ENCODE measurements around the gene RAB11FIP2. TPM values are rescaled to one million over a fixed set of nuclear protein-coding genes. Genes with fewer than 3 reads are reported as not detected.

RAB11FIP2 gene
- total and polyA plus RNA-seq, 8 donors = 1.4 to 13.1 (median 6.9) TPM

DNA sequence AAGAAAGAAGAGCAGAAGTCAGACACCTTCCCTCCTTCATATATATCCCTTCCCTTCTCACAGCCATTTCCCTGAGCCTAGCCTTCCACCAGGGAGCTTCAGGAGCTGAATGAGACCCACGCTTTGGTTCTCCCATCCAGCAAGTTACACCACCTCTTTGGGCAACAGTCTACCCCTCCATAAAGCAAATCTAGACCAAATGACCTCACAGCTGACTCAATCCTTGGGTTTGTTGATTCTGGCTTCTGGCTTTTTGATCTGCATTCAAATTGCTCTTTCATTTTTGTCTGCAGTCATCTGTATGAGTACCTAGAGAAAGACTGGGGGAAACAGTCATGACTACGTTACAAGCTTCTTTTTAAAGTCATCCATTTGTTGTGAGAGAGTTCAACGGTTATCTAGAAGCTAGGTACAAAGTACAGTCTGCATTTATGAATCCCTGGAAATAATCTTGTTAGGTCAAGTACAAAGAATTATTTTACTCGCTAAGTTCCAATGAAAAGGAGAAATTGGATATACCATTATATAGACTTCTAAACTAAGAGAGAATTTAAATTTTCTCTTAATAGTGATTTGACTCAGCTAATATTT is 86.3 kb downstream of the RAB11FIP2 start:
- ATAC-seq (no peak), FAIRE-seq (no peak), DNase-seq (no peak)
- Histone ChIP-seq H3K36me3 (no peaks in the 10 kb centered on the region), H3K27me3 (peaks cover 0 to 4% (median 0%) of the 10 kb centered on the region in 4 donors), H3K27ac (no peak overlapping the region), H3K4me1 (no peaks in the 10 kb centered on the region), H3K9me3 (no peaks in the 10 kb centered on the region), H3K4me3 (no peak overlapping the region)
- TF ChIP-seq, protein P1, sequence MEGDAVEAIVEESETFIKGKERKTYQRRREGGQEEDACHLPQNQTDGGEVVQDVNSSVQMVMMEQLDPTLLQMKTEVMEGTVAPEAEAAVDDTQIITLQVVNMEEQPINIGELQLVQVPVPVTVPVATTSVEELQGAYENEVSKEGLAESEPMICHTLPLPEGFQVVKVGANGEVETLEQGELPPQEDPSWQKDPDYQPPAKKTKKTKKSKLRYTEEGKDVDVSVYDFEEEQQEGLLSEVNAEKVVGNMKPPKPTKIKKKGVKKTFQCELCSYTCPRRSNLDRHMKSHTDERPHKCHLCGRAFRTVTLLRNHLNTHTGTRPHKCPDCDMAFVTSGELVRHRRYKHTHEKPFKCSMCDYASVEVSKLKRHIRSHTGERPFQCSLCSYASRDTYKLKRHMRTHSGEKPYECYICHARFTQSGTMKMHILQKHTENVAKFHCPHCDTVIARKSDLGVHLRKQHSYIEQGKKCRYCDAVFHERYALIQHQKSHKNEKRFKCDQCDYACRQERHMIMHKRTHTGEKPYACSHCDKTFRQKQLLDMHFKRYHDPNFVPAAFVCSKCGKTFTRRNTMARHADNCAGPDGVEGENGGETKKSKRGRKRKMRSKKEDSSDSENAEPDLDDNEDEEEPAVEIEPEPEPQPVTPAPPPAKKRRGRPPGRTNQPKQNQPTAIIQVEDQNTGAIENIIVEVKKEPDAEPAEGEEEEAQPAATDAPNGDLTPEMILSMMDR (IDR thresholded peaks at IDR 0.05) = no peak
- WGBS, 2 donors = 46 to 50% methylated on average over 4 of the region's 4 CpGs
- intact Hi-C loops (cut with DNase I) = no loop called here

DNA sequence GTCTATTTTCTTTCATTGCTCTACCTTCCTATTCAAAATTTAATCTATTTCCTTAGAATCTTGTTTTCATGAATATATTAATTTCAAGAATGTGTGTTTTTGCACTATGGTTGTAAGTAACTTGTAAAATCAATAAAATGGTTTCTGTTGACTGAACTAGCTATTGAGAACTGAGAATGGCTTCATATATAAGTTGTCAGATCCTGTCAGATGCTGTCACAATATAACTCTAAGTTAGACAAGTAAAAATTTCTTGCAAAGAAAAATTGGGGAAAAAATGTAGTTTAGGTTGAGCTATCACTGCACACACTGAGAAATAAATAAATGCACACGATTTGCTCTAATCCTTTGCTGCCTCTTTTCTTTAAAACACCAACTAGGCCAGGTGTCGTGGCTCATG is 89.8 kb downstream of the RAB11FIP2 start:
- no peaks in the 10 kb centered on the region for H3K36me3 ChIP-seq
- FAIRE-seq (no peak), DNase-seq (no peak), ATAC-seq (no peak)
- TF ChIP-seq, protein P1 (IDR thresholded peaks at IDR 0.05) = no peak
- H3K27me3 ChIP-seq = peaks cover 0 to 4% (median 0%) of the 10 kb centered on the region in 4 donors
- H3K27ac ChIP-seq = no peak overlapping the region
- H3K9me3 ChIP-seq = no peaks in the 10 kb centered on the region
- intact Hi-C loops (cut with DNase I) = no loop called here
- no peaks in the 10 kb centered on the region for H3K4me1 ChIP-seq
- 71 to 76% methylated on average over 2 of the region's 2 CpGs for WGBS, 2 donors
- no peak overlapping the region for H3K4me3 ChIP-seq

DNA sequence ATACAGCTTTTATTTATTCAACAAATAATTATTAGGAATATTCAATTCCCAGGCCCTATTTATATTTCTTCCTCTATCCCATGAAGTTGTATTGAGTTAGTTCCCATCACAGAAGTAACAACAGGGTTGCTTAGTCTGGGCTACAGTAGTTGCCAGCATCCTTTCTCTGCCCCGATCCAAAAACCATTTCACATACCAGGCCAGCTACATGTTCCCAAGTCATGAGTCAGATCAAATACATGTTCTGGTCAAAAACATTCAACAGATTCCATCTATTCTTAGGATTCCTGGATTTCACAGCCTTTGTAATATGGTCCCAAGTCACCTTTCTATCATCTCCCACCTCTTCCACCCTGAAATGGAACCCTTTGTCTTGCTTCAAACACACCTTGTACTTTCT is 91.6 kb downstream of the RAB11FIP2 start:
- Histone ChIP-seq H3K36me3 (no peaks in the 10 kb centered on the region), H3K4me3 (no peak overlapping the region), H3K9me3 (no peaks in the 10 kb centered on the region), H3K27ac (no peak overlapping the region), H3K27me3 (peaks cover 0 to 4% (median 0%) of the 10 kb centered on the region in 4 donors), H3K4me1 (no peaks in the 10 kb centered on the region)
- DNase-seq (no peak), FAIRE-seq (no peak), ATAC-seq (no peak)
- TF ChIP-seq, protein P1 (IDR thresholded peaks at IDR 0.05) = no peak
- WGBS, 2 donors = 85 to 89% methylated on average over 1 of the region's 1 CpG
- intact Hi-C loops (cut with DNase I) = no loop called here
